Activated CD4-positive, alpha-beta T cell treated with anti-CD3 and anti-CD28 coated beads, Interleukin-2, amount 10 ng/mL, durations not matched to agents 24 days and 14 days (primary cell): ENCODE data around the gene TPSB2. TPM values are rescaled to one million over a fixed set of nuclear protein-coding genes. Genes with fewer than 3 reads are reported as not detected.

Source experiments
- DNase-seq: peaks from one replicate; pipeline ENCODE4 v3.0.0; 2022
- H3K27ac Mint-ChIP-seq: one replicate; pipeline ENCODE4 v1.8.0; 2022; ENCODE audit warnings: mild to moderate bottlenecking, mixed read lengths
- H3K27me3 Mint-ChIP-seq: one replicate; pipeline ENCODE4 v1.8.0; 2022; ENCODE audit warnings: mixed read lengths
- H3K36me3 Mint-ChIP-seq: one replicate; pipeline ENCODE4 v1.8.0; 2022; ENCODE audit warnings: low read depth, mild to moderate bottlenecking, mixed read lengths
- H3K4me1 Mint-ChIP-seq: one replicate; pipeline ENCODE4 v1.8.0; 2021; ENCODE audit warnings: mixed read lengths
- H3K4me3 Mint-ChIP-seq: one replicate; pipeline ENCODE4 v1.8.0; 2022; ENCODE audit warnings: mild to moderate bottlenecking, moderate library complexity, mixed read lengths
- H3K9me3 Mint-ChIP-seq: one replicate; pipeline ENCODE4 v1.8.0; 2021; ENCODE audit warnings: mixed read lengths
- intact Hi-C: fragments of 100-400 bp; cut with micrococcal nuclease; formaldehyde crosslinking; loops from one replicate; pipeline ENCODE4 v1.15.1; 2023
- total RNA-seq: library from RNA; stranded (reverse); gene quantifications from 2 replicates; pipeline ENCODE4 v1.2.3, GENCODE V29; 2022

TPSB2 gene
- total RNA-seq, 1 donor from 2014 or later, result not detected

GRCh38 chr16:1223355-1224214, 6.4 kb downstream of the TPSB2 start:
- DNase-seq, result no peak
- Mint-ChIP-seq H3K4me3 (no peak overlapping the region), H3K27ac (no peak overlapping the region), H3K9me3 (no peaks in the 10 kb centered on the region), H3K36me3 (no peaks in the 10 kb centered on the region), H3K4me1 (no peaks in the 10 kb centered on the region), H3K27me3 (no peaks in the 10 kb centered on the region)
- intact Hi-C loops, result no loop called here

DNA sequence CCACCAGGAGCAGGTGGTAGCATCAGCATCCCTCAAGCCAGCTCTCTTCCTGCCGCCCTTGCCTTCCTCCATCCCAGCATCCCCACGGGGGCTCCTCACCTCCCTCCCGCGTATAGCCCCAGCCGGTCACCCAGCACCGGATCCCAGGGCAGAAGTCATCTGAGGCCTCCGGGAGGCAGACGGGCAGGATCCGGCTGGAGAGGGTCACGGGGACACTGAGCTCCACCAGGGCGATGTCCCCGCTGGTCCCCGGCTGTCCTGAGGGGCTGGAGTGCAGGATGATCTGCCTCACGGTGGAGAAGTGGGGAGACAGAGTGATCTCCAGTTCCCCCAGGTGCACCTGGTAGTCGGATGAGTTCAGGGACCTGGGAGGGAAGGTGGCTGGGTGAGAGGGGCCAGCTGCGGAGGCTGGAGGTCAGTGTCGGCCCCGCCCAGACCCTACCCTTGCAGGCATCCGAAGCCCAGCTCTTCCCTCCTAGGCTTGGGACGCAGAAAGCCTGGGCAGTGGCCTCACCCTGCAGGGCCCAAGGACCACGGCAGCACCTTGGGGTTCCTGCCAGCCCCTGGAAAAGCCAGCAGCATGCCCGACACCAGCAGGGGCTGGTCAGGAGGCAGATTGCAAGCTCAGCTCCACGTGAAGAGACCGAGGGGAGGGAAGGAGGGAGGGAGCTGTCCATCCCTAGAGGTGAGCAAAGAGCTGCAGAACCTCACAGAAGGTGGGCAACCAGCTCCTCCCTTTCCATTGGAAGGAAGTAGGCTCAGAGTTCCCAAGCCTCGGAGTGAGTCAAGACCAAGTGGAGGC, 7.2 kb downstream of the TPSB2 start:
- H3K27me3 Mint-ChIP-seq, result no peaks in the 10 kb centered on the region
- no peaks in the 10 kb centered on the region for H3K36me3 Mint-ChIP-seq
- H3K27ac Mint-ChIP-seq, result no peak overlapping the region
- no peaks in the 10 kb centered on the region for H3K4me1 Mint-ChIP-seq
- H3K4me3 Mint-ChIP-seq, result no peak overlapping the region
- intact Hi-C loops, result no loop called here
- DNase-seq, result no peak
- no peaks in the 10 kb centered on the region for H3K9me3 Mint-ChIP-seq

- Mint-ChIP-seq H3K27ac (no peak overlapping the region), H3K4me1 (no peaks in the 10 kb centered on the region), H3K4me3 (no peak overlapping the region), H3K36me3 (no peaks in the 10 kb centered on the region), H3K9me3 (no peaks in the 10 kb centered on the region), H3K27me3 (no peaks in the 10 kb centered on the region)
- intact Hi-C loops, result no loop called here
- no peak for DNase-seq
Measured at GRCh38 chr16:1221628-1222552, 8.1 kb downstream of the TPSB2 start.

DNA sequence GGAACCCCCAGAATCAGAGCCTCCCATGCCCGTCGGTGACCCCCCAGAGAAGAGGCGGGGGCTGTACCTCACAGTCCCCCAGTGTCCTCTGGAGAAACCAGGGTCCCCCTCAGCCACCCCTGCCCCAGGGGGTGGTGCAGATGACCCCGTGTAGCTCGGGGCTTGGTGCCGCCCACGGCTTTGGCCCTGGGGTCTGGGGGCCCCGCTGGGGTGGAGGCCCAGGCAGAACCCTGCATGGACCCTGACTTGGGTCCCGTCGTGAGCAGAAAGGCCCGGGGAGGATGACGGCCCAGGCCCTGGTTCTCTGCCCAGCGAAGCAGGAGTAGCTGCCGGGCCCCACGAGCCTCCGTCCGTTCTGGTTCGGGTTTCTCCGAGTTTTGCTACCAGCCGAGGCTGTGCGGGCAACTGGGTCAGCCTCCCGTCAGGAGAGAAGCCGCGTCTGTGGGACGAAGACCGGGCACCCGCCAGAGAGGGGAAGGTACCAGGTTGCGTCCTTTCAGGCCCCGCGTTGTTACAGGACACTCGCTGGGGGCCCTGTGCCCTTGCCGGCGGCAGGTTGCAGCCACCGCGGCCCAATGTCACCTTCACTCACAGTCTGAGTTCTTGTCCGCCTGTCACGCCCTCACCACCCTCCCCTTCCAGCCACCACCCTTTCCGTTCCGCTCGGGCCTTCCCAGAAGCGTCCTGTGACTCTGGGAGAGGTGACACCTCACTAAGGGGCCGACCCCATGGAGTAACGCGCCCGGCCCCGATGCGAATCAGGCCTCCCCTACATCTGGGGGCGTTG, 8.9 kb downstream of the TPSB2 start:
- no peaks in the 10 kb centered on the region for H3K27me3 Mint-ChIP-seq
- DNase-seq, result no peak
- no peaks in the 10 kb centered on the region for H3K36me3 Mint-ChIP-seq
- intact Hi-C loops, result no loop called here
- no peak overlapping the region for H3K27ac Mint-ChIP-seq
- no peak overlapping the region for H3K4me3 Mint-ChIP-seq
- H3K9me3 Mint-ChIP-seq, result no peaks in the 10 kb centered on the region
- no peaks in the 10 kb centered on the region for H3K4me1 Mint-ChIP-seq

DNA sequence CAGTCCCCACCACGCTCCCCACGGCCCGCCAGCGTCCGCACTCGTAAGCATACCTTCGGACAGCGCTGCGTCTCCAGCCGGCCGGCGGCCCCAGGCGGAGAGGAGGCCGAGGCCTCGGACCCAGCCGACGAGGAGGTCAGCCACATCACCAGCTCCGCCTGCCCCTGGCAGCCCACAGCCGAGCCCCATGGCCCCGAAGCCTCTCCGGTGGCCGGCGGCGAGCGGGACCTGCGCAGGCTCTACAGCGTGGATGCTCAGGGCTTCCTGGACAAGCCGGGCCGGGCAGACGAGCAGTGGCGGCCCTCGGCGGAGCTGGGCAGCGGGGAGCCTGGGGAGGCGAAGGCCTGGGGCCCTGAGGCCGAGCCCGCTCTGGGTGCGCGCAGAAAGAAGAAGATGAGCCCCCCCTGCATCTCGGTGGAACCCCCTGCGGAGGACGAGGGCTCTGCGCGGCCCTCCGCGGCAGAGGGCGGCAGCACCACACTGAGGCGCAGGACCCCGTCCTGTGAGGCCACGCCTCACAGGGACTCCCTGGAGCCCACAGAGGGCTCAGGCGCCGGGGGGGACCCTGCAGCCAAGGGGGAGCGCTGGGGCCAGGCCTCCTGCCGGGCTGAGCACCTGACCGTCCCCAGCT, 9.8 kb downstream of the TPSB2 start:
- H3K4me1 Mint-ChIP-seq, result no peaks in the 10 kb centered on the region
- no peak for DNase-seq
- no peaks in the 10 kb centered on the region for H3K9me3 Mint-ChIP-seq
- H3K27ac Mint-ChIP-seq, result no peak overlapping the region
- no peak overlapping the region for H3K4me3 Mint-ChIP-seq
- intact Hi-C loops, result no loop called here
- H3K36me3 Mint-ChIP-seq, result no peaks in the 10 kb centered on the region
- no peaks in the 10 kb centered on the region for H3K27me3 Mint-ChIP-seq

DNA sequence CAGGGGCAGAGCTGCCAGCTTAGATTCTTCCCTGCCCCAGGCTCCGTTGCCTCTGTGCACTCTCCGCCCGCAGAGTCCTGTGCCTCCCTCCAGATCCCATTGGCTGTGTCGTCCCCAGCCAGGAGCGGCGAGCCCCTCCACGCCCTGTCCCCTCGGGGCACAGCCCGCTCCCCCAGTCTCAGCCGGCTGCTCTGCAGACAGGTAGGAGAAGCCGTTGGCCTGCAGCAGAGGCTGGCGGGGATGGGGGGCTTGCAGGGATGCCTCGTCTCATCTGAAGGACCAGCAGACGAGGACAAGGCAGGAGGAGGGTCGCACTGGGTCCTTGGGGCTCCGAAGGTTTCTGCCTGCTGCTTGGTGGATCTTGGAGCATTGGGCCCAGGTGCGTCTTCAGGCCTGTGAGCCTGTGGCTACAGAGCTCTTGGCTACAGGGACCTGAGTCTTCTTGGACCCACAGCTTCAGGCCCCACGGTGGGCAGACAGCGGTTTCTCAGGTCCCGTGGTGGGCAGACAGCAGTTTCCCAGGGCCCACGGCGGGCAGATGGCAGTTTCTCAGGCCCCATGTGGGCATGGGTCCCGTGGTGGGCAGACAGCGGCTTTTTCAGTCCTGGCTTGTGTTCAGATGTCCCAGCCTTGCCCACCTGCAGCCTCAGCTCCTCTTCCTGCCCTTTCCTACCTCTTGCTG, 10.9 kb downstream of the TPSB2 start:
- Mint-ChIP-seq H3K27ac (no peak overlapping the region), H3K4me1 (no peaks in the 10 kb centered on the region), H3K9me3 (no peaks in the 10 kb centered on the region), H3K27me3 (no peaks in the 10 kb centered on the region), H3K36me3 (no peaks in the 10 kb centered on the region), H3K4me3 (no peak overlapping the region)
- no peak for DNase-seq
- intact Hi-C loops, result no loop called here

DNA sequence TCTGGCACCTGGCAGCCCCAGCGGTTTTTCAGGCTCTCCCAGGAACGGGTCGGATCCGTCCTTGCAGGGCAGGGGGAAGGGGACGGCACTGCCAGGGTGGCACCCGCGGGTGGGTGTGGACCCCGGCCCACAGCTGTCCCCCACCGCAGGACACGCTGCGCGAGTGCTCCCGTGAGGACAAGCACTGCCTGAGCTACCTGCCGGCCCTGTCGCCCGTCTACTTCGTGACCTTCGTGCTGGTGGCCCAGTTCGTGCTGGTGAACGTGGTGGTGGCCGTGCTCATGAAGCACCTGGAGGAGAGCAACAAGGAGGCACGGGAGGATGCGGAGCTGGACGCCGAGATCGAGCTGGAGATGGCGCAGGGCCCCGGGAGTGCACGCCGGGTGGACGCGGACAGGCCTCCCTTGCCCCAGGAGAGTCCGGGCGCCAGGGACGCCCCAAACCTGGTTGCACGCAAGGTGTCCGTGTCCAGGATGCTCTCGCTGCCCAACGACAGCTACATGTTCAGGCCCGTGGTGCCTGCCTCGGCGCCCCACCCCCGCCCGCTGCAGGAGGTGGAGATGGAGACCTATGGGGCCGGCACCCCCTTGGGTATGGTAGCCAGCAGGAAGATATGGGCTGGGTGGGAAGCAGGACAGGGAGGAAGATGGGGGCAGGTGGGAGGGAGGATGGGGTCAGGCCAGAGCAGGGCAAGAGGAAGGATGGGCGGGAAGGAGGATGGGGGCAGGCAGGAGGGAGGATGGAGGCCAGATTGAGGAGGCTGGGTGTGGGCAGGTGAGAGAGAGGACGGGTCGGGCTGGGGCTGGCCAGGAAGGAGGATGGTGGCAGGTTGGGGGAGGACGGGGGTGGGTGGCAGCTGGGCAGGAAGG, 11.7 kb downstream of the TPSB2 start:
- no peaks in the 10 kb centered on the region for H3K36me3 Mint-ChIP-seq
- H3K27me3 Mint-ChIP-seq, result no peaks in the 10 kb centered on the region
- intact Hi-C loops, result no loop called here
- no peak overlapping the region for H3K4me3 Mint-ChIP-seq
- no peak overlapping the region for H3K27ac Mint-ChIP-seq
- no peaks in the 10 kb centered on the region for H3K4me1 Mint-ChIP-seq
- H3K9me3 Mint-ChIP-seq, result no peaks in the 10 kb centered on the region
- DNase-seq, result no peak

DNA sequence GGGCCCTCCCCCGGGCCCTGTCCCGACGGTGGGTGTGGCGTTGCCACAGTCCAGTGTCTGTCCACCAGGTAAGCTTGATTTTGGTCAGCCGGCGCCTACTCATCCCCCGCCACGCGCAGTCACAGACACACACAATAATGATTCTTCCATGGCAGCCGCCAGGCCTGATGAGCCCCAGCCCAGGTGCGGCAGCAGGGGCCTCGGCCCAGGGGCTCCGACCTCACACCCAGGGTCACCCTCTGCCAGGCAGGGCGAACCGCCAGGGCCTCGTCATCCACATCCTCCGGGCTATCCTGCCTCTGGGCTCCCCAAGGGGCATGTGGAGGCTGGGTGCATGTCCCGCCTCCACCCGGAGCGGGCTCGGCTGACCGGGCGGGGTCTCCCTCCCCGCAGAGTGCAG, 12.5 kb downstream of the TPSB2 start:
- no peak for DNase-seq
- H3K9me3 Mint-ChIP-seq, result no peaks in the 10 kb centered on the region
- no peaks in the 10 kb centered on the region for H3K4me1 Mint-ChIP-seq
- no peak overlapping the region for H3K4me3 Mint-ChIP-seq
- no peaks in the 10 kb centered on the region for H3K36me3 Mint-ChIP-seq
- no peak overlapping the region for H3K27ac Mint-ChIP-seq
- intact Hi-C loops, result no loop called here
- H3K27me3 Mint-ChIP-seq, result no peaks in the 10 kb centered on the region

DNA sequence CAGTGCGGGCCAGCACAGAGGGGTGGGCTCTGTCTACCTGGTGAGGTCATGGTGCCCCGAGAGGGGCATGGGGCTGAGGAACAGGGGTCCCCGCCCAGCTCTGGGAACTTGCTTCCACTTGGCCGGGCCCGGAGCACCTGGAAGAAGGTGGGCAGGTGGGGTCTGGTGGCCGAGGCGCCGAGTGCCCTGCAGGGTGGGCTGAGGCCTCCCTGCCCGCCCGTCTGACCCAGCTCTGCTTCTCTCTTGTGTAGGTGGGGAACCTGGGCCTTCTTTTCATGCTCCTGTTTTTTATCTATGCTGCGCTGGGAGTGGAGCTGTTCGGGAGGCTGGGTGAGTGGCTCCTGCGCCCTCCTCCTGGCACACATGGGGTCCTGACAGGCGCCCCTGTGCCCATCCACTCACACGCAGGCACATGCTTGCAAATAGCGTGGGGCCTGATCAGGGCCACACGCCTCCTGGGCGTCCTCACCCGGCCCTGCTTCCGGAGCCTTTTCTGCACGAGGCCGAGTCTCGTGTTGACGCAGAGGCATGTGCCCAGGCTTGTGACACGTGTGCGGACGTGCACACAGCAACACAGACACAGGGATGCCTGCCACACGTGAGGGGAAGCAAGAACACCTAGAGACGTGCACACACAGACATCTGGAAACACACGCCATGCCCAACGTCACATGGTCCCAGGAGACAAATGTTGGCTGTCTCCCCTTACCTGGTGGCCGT, 13.1 kb downstream of the TPSB2 start:
- Mint-ChIP-seq H3K27ac (no peak overlapping the region), H3K4me1 (no peaks in the 10 kb centered on the region), H3K27me3 (no peaks in the 10 kb centered on the region), H3K4me3 (no peak overlapping the region), H3K9me3 (no peaks in the 10 kb centered on the region), H3K36me3 (no peaks in the 10 kb centered on the region)
- no peak for DNase-seq
- intact Hi-C loops, result no loop called here

DNA sequence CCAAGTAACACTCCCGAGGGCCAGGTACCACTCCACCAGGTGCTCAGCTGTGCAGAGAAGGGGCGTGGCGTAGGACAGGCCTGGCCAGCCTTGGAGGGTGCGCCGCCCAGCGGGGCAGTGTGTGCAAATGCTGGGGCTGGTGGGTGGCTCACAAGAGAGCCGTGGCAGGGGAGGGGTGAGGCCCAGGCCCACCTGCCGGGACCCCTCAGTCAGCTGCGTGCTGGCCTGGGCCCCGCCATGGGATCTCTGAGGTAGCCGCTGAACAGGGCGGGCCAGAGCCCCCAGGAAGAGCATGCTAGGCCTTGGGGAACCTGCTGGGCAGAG, 13.7 kb downstream of the TPSB2 start:
- H3K9me3 Mint-ChIP-seq, result no peaks in the 10 kb centered on the region
- no peak overlapping the region for H3K27ac Mint-ChIP-seq
- no peaks in the 10 kb centered on the region for H3K4me1 Mint-ChIP-seq
- intact Hi-C loops, result no loop called here
- no peak overlapping the region for H3K4me3 Mint-ChIP-seq
- no peaks in the 10 kb centered on the region for H3K27me3 Mint-ChIP-seq
- H3K36me3 Mint-ChIP-seq, result no peaks in the 10 kb centered on the region
- no peak for DNase-seq

DNA sequence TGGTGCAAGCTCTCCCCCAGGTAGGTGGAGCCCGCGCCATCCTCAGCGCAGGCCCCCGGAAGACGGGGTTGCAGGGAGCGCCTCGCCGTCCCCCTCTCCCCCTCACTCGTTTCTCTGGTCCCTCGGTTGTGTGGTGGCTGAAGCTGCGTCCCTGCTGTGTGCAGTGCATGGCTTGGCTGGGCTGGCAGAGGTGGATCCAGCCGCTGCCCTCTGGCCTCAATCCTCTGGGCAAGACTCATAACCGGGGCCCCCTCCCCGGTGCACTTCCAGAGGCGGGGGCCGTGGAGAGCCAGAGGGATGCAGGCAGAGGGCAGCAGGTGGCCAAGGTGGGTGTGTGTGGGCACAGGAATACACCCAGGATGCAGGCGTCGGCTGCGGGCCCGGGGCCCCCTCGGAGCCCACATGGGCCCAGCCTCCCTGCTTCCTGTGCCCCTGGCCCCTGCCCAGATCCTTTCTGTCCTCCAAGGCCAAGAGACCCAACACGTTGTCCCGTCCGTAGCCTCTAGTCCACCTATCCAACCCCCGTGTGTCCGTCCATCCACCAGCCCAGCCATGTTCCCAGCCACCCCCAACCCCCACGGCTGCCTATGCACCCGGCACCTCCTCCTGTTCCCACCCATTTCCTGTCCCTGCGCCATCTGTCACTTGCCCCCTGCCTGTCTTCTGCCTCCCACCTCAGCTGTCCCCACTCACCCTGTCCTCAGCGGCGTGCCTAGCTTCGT, 14.2 kb downstream of the TPSB2 start:
- no peaks in the 10 kb centered on the region for H3K27me3 Mint-ChIP-seq
- intact Hi-C loops, result no loop called here
- DNase-seq, result no peak
- no peaks in the 10 kb centered on the region for H3K4me1 Mint-ChIP-seq
- no peak overlapping the region for H3K4me3 Mint-ChIP-seq
- H3K36me3 Mint-ChIP-seq, result no peaks in the 10 kb centered on the region
- no peak overlapping the region for H3K27ac Mint-ChIP-seq
- H3K9me3 Mint-ChIP-seq, result no peaks in the 10 kb centered on the region
